Uterus (tissue), 4 donors: Measurements from ENCODE around the gene SEPTIN3. TPM values are rescaled to one million over a fixed set of nuclear protein-coding genes. Genes with fewer than 3 reads are reported as not detected.

Experiments
- DNase-seq, 2 donors: peaks; one replicate each; pipeline ENCODE4 v3.0.0-alpha.2; 2019 to 2020
- H3K27ac ChIP-seq, 2 donors: fragments of 200-600 bp; sonication (generic); 1 replicate in 1 of 2; 2 replicates in 1 of 2; pipeline ENCODE4 v1.5.1; 2016 to 2018
- H3K27me3 ChIP-seq, 2 donors: fragments of 200-600 bp; sonication (generic); one replicate each; pipeline ENCODE4 v1.5.1; 2018 to 2019; ENCODE audit warnings: control low read depth in 1 of 2
- H3K36me3 ChIP-seq, 2 donors: fragments of 200-600 bp; sonication (generic); one replicate each; pipeline ENCODE4 v1.5.1; 2019; ENCODE audit warnings: control low read depth in 1 of 2
- H3K4me1 ChIP-seq, 2 donors: fragments of 200-600 bp; sonication (generic); one replicate each; pipeline ENCODE4 v1.5.1; 2018 to 2019; ENCODE audit warnings: control low read depth in 1 of 2
- H3K4me3 ChIP-seq, 2 donors: fragments of 200-600 bp; sonication (generic); 1 replicate in 1 of 2; 2 replicates in 1 of 2; pipeline ENCODE4 v1.5.1; 2018 to 2019; ENCODE audit warnings: mild to moderate bottlenecking in 1 of 2
- H3K9me3 ChIP-seq, 2 donors: fragments of 200-600 bp; sonication (generic); one replicate each; pipeline ENCODE4 v1.5.1; 2019; ENCODE audit warnings: control low read depth in 1 of 2
- CTCF ChIP-seq, 4 experiments: fragments of 200-600 bp in 2 of 4; fragments of 450-650 bp in 2 of 4; sonication (generic) in 2 of 4; IDR thresholded peaks; one replicate each; pipeline ENCODE4 v1.5.1; 2016 to 2019; ENCODE audit warnings: antibody characterized with exemption in 4 of 4, mild to moderate bottlenecking in 2 of 4, moderate library complexity in 1 of 4
- POLR2A ChIP-seq, 2 donors: fragments of 450-650 bp; IDR thresholded peaks; one replicate each; pipeline ENCODE4 v1.6.1; 2016; ENCODE audit warnings: antibody characterized with exemption in 2 of 2, mild to moderate bottlenecking in 1 of 2, moderate library complexity in 1 of 2
- intact Hi-C: fragments of 100-400 bp; cut with DNase I; formaldehyde crosslinking; loops from one replicate; pipeline ENCODE4 v1.15.1; 2023; ENCODE audit warnings: low total_unique reads
- total RNA-seq, 4 donors: library from RNA; depleted of rRNA in 3 of 4; stranded (reverse); fragments of >200 nt in 3 of 4; gene quantifications; one replicate each; pipeline versions ENCODE4 v1.1.0 to v1.2.4, GENCODE V29; 2014 to 2023
- donor health status: DM: yes; HTN: yes; CAD: no.

Gene SEPTIN3
- total RNA-seq, 4 donors from 2014 or later, result 1.4 TPM; not detected in 3

- Histone ChIP-seq H3K27me3 (no peaks in the 10 kb centered on the region), H3K4me3 (no peak overlapping the region), H3K4me1 (no peaks in the 10 kb centered on the region), H3K27ac (no peak overlapping the region), H3K9me3 (no peaks in the 10 kb centered on the region), H3K36me3 (no peaks in the 10 kb centered on the region)
- no peak for TF ChIP-seq POLR2A (IDR thresholded peaks at IDR 0.05)
- no peak for TF ChIP-seq CTCF (IDR thresholded peaks at IDR 0.05)
- DNase-seq, result no peak
- intact Hi-C loops, result no loop called here
Measured at GRCh38 chr22:42001121-42001520, 31.9 kb downstream of the SEPTIN3 start.

- DNase-seq, result no peak
- Histone ChIP-seq H3K9me3 (no peaks in the 10 kb centered on the region), H3K4me1 (no peaks in the 10 kb centered on the region), H3K27me3 (no peaks in the 10 kb centered on the region), H3K4me3 (no peak overlapping the region), H3K36me3 (no peaks in the 10 kb centered on the region), H3K27ac (no peak overlapping the region)
- TF ChIP-seq POLR2A (IDR thresholded peaks at IDR 0.05) (no peak), CTCF (IDR thresholded peaks at IDR 0.05) (no peak)
- intact Hi-C loops, result no loop called here
Measured at GRCh38 chr22:42001706-42002105, 32.5 kb downstream of the SEPTIN3 start.

GRCh38 chr22:42007922-42008321, 38.7 kb downstream of the SEPTIN3 start:
- DNase-seq, result no peak
- Histone ChIP-seq H3K27me3 (no peaks in the 10 kb centered on the region), H3K4me3 (no peak overlapping the region), H3K9me3 (peaks cover 0 to 23% of the 10 kb centered on the region in 2 donors), H3K27ac (no peak overlapping the region), H3K36me3 (no peaks in the 10 kb centered on the region), H3K4me1 (no peaks in the 10 kb centered on the region)
- intact Hi-C loops, result no loop called here
- TF ChIP-seq POLR2A (IDR thresholded peaks at IDR 0.05) (no peak), CTCF (IDR thresholded peaks at IDR 0.05) (no peak)

GRCh38 chr22:42010778-42011177, 41.5 kb downstream of the SEPTIN3 start:
- Histone ChIP-seq H3K4me3 (no peak overlapping the region), H3K4me1 (no peaks in the 10 kb centered on the region), H3K27ac (no peak overlapping the region), H3K36me3 (no peaks in the 10 kb centered on the region), H3K27me3 (no peaks in the 10 kb centered on the region), H3K9me3 (peaks cover 0 to 23% of the 10 kb centered on the region in 2 donors)
- TF ChIP-seq POLR2A (IDR thresholded peaks at IDR 0.05) (no peak), CTCF (IDR thresholded peaks at IDR 0.05) (no peak)
- DNase-seq, result no peak
- intact Hi-C loops, result no loop called here

- TF ChIP-seq POLR2A (IDR thresholded peaks at IDR 0.05) (no peak), CTCF (IDR thresholded peaks at IDR 0.05) (no peak)
- intact Hi-C loops, result no loop called here
- H3K27me3 ChIP-seq, result no peaks in the 10 kb centered on the region
Measured at GRCh38 chr22:42013385-42013784, 44.1 kb downstream of the SEPTIN3 start.

More at GRCh38 chr22:42013385-42013784, 44.1 kb downstream of the SEPTIN3 start:
- Histone ChIP-seq H3K4me1 (no peaks in the 10 kb centered on the region), H3K4me3 (no peak overlapping the region), H3K27ac (no peak overlapping the region), H3K36me3 (no peaks in the 10 kb centered on the region), H3K9me3 (peaks cover 0 to 23% of the 10 kb centered on the region in 2 donors)
- no peak for DNase-seq
